HG03196 (cell line): ENCODE data around the gene FNDC11.

Experiments
- ATAC-seq: cut with Tn5 transposase; IDR thresholded peaks from one replicate; pipeline ENCODE4 v1.9.1; 2021; ENCODE audit not compliant: unreplicated experiment

The FNDC11 gene

GRCh38 chr20:63579017-63579694, 25.2 kb downstream of the FNDC11 start:
- ATAC-seq, result no peak

GRCh38 chr20:63580796-63581461, 27.0 kb downstream of the FNDC11 start:
- ATAC-seq, result no peak

GRCh38 chr20:63582382-63583063, 28.6 kb downstream of the FNDC11 start:
- no peak for ATAC-seq

GRCh38 chr20:63585616-63586565, 31.9 kb downstream of the FNDC11 start:
- no peak for ATAC-seq

- no peak for ATAC-seq
These were observed 32.8 kb downstream of the FNDC11 start for GRCh38 chr20:63586797-63587196.

DNA sequence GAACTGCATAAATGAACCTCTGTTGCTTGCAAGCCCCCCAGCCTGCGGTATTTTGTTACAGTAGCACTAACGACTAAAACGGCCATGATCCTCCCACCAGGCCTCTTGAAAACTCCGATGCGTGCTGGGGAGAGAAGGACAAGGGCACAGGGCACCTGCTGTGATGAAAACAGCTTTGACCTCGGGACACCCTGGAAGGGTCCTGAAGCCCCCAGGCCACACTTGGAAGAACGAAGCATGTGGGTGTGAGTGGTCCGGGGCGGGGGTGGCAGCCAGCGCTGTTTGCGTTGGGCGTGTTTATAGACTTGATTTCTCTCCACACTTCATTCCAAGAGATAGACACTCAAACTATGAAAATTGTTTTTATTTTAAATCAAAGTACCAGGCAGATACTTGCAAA, 33.3 kb downstream of the FNDC11 start:
- ATAC-seq, result no peak

- ATAC-seq, result no peak
These were observed 34.0 kb downstream of the FNDC11 start for GRCh38 chr20:63587776-63588591.

DNA sequence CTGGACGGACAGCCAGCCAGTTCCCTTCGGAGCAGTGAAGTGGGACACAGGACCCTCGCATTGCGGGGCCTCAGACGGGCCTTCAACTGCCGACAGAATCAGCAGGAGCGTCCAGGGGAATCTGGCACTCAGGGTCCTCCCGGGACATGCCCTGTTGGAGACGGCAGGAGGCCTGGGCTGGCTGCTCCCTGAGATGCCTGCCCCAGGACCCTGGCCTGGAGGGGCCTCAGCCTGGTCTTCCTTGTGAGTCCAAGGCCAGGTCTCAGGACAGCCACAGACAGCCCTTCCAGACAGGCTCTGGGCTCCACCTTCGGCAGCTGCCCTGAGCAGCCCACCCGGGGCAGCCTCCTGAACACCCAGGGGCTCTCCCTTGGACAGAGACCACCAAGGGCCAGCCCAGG, 34.7 kb downstream of the FNDC11 start:
- no peak for ATAC-seq

DNA sequence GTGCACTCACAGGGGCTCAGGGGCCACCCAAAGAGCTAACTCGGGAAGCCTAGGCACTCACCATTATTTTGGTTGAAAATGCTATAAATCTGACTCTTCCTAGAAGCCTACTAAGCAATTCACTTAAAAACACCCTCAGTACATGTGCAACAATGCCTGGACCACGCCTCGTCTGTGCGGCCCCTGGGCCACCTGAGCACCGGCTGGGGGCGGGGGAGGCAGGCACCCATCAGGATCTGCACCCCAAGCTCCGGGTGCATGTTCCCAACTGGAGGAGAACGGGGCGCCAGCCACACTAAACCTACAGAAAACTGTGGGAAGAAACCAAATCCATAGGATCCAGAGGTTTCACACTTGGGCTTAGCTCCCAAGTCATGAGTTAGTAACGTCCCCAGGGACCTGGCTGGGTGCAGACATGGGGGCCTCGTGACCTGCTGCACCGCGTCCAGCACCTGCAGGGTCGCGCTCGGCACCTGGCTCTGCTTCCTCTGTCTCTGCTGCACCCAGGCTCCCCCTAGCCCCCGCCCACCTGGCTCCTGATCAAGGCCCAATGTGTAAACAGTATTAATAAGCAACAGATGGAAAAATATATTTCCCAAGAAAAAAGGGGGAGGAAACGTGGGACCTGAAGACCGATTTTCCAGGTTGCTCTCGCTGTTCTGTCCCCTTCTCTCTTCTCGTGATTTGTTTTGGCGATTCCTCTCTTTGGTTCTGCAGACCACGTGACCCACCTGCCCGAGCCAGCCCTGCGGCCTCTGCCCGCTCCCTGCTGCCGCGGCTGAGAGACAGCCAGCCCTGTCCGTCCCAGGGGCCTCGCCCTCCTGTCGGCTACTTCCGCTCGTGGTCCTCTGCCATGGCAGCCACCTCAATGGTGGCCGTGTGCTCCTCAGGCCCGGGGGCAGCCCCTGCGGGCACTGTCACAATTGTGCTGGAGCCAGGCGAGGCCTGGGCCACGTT, 35.6 kb downstream of the FNDC11 start:
- no peak for ATAC-seq

DNA sequence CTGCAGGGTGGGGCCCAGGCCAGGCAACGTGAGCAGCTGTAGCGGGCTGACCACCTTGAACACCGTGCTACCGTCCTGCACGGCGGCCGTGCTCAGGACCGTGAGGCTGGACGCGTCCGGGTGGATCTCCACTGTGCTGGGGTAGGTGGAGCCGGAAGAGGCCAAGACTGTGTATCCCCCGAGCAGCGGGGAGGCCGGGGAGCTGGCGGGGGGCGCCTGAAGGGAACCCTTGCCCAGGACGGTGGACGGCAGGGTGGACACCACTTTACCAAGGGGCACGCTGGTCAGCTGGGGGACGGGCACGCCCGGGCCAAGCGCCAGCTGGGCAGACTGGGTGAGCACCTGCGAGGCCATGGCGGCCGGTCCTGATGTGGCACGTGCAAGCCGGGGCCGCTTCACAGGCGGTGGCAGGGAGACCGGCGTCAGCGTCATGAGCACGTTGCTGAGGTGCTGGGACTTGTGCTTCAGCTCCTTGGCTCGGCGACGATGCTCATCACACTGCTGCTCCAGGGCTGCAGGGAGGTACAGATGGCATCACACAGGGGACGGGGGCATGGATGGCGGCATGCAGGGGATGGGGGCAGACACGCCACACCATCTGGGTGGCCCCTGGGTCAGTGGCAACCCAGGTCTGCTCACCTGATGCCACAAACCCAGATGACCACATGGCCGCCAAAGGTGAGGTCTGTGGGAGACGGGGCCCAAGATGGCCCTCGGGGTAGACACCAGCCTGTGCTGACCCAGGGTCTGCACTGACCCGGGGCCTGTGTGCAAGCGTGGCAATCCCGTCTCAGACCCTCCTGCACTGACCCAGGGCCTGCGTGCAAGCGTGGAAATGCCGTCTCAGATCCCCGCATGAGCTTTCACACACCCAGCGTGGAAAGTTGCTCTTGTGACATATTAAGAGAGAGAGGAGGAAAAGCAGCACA, 36.5 kb downstream of the FNDC11 start:
- ATAC-seq, result no peak

DNA sequence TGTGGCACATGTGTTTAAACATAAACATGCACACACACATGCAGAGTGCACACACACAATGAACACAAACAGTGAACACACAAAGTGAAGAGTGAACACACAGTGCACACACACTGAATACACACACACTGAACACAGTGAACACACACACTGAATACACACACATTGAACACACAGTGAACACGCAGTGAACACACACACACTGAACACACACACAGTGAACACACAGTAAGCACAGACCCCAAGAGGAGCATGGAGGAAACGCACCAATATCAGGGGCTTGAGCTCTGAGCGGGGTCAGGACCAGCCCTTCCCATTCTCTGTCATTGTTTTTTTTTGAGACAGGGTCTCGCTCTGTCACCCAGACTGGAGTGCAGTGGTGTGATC, 37.2 kb downstream of the FNDC11 start:
- no peak for ATAC-seq

DNA sequence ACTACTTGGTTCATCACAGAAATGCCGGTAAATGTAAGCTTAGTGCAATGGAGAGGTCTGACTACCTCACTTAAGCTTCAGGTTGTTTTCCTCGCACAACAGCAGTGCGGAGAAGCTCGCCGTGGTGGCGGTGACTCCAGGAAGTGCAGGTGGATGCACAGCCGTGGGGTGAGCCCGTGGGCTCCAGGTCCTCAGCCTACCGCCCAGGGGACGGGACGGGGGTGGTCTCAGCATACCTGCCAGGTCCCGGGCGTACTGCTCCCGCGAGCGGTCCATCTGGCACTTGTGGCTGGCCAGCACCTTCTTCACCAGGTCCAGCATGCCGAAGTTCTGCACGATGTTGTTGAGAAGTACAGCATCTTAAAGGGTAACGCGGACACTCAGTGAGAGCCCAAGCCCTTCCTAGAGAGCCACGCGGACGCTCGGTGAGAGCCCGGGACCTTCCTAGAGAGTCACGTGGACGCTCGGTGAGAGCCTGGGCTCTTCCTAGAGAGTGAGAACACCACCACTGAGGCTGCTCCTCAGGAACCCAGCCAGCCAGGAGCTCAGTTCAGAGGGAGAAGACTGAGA, 37.9 kb downstream of the FNDC11 start:
- ATAC-seq, result no peak

- ATAC-seq, result no peak
These were observed 38.7 kb downstream of the FNDC11 start for GRCh38 chr20:63592661-63593060.

GRCh38 chr20:63594043-63594561, 40.1 kb downstream of the FNDC11 start:
- no peak for ATAC-seq

DNA sequence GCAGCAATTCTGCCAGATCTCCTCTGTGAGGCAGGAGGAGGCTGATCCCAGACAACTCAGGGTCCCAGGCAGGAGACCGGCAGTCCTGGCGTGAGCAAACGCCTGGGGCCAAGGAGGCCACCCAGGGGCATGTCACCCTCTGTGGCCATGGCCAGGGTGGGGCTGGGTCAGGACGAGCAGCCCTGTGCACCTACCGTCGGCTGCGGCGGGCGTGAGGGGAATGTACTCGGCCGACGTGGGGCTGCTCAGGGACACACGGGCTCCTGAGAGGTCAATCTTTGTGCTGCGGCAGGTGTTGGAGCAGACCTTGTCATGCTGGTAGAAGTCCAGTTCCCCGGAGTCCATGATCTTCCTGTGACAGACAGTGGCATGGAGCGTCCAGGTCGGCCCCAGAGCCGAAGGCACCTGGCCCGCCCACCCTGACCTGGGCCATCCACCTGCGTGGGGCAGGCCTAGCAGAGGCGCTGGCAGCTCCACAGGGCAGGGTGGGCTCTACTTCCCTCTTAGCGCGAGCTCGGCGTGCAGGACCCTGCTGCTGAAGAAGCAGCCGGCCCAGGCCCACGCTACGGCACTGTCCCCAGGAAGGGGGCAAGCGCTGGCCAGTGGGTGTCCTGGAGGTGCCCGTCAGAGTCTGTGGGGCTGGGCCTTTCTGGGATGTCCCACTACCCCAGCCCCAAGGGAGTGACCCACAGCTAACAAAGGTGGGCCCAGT, 41.6 kb downstream of the FNDC11 start:
- no peak for ATAC-seq

- no peak for ATAC-seq
These were observed 42.5 kb downstream of the FNDC11 start for GRCh38 chr20:63596423-63596822.
